ENCODE data around the gene PDZRN4.

DNA sequence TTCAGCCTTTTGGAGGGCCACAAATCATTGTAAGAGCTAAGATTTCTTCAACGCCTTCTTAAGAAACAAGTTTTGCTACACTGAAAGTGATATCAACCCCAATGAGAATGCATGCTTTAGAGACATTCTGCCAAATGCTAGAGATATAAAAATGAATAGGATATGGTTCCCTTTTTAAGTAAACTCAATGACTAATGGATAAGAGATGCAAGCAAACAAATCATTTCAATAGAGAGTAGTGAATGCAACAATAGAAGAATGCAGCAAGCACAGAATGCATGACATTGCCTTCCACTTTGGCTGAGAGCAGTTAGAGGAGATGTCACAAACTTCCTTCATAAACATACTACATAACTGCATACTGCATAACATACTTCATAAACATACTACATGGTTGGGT lies 116.4 kb downstream of the PDZRN4 start:
- TF ChIP-seq POLR2AphosphoS5 (IDR thresholded peaks at IDR 0.05), result no peak
- no peak for TF ChIP-seq EZH2 (IDR thresholded peaks at IDR 0.05; ENCODE audit: borderline replicate concordance, insufficient read depth, low read length, poor library complexity, severe bottlenecking)
- TF ChIP-seq, protein P1, sequence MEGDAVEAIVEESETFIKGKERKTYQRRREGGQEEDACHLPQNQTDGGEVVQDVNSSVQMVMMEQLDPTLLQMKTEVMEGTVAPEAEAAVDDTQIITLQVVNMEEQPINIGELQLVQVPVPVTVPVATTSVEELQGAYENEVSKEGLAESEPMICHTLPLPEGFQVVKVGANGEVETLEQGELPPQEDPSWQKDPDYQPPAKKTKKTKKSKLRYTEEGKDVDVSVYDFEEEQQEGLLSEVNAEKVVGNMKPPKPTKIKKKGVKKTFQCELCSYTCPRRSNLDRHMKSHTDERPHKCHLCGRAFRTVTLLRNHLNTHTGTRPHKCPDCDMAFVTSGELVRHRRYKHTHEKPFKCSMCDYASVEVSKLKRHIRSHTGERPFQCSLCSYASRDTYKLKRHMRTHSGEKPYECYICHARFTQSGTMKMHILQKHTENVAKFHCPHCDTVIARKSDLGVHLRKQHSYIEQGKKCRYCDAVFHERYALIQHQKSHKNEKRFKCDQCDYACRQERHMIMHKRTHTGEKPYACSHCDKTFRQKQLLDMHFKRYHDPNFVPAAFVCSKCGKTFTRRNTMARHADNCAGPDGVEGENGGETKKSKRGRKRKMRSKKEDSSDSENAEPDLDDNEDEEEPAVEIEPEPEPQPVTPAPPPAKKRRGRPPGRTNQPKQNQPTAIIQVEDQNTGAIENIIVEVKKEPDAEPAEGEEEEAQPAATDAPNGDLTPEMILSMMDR (IDR thresholded peaks at IDR 0.05; ENCODE audit: poor library complexity, severe bottlenecking), result no peak
- no peak for TF ChIP-seq EP300 (conservative IDR thresholded peaks at IDR 0.05; ENCODE audit: poor library complexity, severe bottlenecking)
